Prostate gland (tissue), 2 donors: ENCODE results near the gene CPS1.

Source experiments
- CTCF ChIP-seq, 4 experiments: fragments of 200-600 bp in 2 of 4; fragments of 450-650 bp in 2 of 4; sonication (generic) in 2 of 4; IDR thresholded peaks; 1 replicate in 3 of 4; 2 replicates in 1 of 4; pipeline ENCODE4 v1.5.1; 2016 to 2019; ENCODE audit warnings: antibody characterized with exemption in 4 of 4, mild to moderate bottlenecking in 2 of 4, moderate library complexity in 2 of 4
- POLR2A ChIP-seq: fragments of 450-650 bp; IDR thresholded peaks from one replicate; pipeline ENCODE4 v1.6.1; 2016; ENCODE audit warnings: antibody characterized with exemption, mild to moderate bottlenecking

DNA sequence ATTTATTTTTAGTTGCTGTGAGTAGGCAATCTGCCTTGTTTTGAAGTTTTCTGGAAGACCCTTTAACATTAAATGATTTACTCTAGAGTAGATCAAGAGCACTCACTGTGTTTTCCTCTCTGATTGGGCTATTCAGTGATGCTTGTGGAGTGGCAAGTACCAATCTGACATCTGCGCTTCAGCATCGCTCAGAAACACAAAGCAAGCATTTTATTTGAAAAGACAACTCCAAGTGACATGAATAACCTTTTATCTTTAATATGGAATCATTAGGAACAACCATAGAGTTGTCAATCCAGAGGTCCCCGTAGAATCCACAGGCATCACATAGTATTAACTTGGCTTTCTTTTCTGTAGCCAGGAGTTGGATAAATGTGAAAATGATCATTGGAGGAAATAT, 114.7 kb downstream of the CPS1 start:
- TF ChIP-seq POLR2A, result no peak
- TF ChIP-seq CTCF (IDR thresholded peaks at IDR 0.05), result no peak
